EH (cell line): ENCODE results near the gene ADAMTS7.
"Not testable (repeated sequence)": the region's sequence is repeated elsewhere in the genome, so short reads cannot be mapped to it uniquely, and the experiment has no call there.

Experiments used
- DNase-seq: peaks from one replicate; pipeline ENCODE4 v3.0.0-alpha.2; 2015; ENCODE audit warnings: low read depth

The ADAMTS7 gene, protein sequence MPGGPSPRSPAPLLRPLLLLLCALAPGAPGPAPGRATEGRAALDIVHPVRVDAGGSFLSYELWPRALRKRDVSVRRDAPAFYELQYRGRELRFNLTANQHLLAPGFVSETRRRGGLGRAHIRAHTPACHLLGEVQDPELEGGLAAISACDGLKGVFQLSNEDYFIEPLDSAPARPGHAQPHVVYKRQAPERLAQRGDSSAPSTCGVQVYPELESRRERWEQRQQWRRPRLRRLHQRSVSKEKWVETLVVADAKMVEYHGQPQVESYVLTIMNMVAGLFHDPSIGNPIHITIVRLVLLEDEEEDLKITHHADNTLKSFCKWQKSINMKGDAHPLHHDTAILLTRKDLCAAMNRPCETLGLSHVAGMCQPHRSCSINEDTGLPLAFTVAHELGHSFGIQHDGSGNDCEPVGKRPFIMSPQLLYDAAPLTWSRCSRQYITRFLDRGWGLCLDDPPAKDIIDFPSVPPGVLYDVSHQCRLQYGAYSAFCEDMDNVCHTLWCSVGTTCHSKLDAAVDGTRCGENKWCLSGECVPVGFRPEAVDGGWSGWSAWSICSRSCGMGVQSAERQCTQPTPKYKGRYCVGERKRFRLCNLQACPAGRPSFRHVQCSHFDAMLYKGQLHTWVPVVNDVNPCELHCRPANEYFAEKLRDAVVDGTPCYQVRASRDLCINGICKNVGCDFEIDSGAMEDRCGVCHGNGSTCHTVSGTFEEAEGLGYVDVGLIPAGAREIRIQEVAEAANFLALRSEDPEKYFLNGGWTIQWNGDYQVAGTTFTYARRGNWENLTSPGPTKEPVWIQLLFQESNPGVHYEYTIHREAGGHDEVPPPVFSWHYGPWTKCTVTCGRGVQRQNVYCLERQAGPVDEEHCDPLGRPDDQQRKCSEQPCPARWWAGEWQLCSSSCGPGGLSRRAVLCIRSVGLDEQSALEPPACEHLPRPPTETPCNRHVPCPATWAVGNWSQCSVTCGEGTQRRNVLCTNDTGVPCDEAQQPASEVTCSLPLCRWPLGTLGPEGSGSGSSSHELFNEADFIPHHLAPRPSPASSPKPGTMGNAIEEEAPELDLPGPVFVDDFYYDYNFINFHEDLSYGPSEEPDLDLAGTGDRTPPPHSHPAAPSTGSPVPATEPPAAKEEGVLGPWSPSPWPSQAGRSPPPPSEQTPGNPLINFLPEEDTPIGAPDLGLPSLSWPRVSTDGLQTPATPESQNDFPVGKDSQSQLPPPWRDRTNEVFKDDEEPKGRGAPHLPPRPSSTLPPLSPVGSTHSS (N-terminal part only)

DNA sequence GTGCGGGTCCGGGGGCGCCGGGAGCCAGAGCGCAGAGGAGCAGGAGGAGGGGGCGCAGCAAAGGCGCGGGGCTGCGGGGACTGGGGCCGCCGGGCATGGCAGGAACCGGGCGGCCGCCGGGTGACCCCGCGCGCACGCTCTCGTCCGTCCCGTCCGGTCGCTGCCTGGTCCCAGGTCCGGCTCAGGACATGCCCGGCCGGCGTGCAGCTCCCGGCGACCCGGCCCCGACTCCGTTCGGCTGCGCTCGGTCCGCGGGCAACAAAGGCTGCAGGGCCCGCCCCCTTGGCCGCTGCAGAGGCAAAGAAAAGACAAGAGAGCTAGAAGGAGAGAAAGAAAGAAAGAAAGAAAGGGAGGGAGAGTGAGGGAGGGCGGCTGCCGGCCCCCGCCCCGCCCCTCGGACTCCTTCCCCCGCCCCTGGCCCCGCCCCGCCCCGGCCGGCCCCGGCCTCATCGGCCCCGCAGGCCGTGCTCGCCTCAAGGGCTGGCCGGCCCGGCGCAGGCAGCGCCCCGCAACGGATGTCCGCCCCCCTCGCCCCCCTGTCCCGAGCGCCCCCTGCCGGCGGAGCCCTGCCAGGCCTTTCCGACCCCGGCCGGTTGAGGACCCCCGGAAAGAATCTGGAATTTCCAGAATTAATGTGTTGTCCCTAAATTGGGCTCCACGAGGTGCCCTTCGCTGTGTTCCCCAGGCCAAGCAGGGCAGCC, at the start of gene ADAMTS7:
ADAMTS7 (minus strand) TSS at position 341 of the 701 bp plus-strand sequence; CDS start at position 97, 244 bp downstream.
- DNase-seq, result peak; percentile 85

DNA sequence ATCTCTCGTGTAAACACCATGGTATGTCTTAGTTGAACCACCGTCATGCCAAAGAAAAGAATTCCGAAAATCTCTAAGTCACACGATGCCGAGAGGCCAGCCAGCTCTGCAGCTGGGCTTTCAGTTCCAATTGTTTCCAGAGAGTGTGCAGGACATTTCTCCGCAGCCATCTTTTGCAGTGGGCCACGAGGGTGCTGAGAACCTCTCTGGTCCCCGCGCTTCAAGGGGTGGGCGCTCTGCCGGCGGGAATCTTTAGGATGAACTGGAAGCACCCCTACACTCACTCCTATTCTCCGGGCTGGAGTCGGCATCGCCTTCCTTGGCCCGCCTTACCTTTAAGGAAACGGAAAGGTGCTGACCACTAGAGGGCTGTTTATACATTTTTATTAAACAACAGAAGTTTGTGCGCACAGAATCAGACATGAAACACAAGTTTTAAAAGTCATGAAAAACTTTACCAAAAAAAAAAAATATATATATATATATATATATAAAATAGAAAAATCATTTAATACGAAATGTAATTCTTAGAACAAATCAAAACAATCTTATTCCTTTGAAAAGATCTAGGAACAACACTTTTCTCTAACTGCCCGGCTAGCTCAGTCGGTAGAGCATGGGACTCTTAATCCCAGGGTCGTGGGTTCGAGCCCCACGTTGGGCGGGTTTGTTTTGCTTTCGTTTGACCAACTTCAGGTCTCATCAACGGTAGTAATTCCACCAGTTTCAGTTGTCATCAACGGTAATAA, 48.9 kb upstream of the ADAMTS7 start:
- DNase-seq, result peak; percentile 93

DNA sequence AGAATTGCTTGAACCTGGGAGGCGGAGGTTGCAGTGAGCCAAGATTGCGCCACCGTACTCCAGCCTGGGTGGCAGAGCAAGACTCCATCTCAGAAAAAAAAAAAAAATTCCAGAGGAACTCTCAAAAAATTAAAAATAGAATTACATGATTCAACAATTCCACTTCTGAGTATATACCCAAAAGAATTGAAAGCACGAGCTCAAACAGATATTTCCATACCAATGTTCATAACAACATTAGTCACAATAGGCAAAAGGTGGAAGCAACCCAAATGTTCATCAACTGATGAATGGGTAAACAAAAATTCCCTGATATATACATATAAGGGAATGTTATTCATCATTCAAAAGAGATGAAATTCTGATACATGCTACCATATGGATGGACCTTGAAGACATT, 44.5 kb upstream of the ADAMTS7 start:
- DNase-seq, result peak; percentile 91

DNA sequence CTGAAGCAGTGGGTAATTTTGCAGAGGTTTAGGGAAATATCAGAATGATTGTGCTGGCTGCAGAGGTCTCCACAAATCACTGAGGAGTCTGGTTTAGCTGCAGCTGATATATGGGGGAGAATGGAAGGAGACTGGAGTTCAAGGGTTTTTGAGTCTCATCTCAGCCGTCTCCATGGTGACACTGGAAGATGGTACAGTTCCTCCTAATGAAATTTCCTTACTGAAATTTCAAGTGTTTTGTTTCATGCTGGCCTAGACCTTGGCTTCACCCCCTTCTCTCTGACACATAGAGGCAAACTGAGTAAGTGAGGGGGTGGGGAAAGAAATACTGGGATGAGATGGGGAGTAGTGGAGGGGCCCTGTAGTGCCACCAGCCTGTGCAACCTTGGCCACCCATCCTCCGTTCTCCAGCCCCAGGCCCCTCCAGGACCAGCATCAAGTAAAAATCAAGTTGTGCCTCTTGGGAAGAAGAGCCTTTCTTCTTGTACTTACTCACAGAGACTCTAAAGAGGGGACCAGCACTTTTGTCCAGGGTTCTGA, 43.6 kb upstream of the ADAMTS7 start:
- no peak for DNase-seq

DNA sequence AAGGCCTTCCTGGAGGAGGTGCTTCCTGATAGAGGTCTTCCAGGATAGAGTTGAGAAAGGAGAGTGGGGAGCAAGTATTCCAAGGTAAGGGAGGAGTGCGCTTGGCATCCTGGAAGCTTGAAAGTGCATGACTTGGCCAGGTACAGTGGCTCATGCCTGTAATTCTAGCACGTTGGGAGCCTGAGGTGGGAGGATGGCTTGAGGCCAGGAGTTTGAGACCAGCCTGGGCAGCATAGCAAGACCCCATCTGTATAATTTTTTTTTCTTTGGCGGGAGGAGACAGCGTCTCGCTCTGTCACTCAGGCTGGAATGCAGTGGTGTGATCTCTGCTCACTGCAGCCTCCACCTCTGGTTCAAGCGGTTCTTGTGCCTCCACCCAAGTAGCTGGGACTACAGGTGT, 42.2 kb upstream of the ADAMTS7 start:
- DNase-seq, result no peak

DNA sequence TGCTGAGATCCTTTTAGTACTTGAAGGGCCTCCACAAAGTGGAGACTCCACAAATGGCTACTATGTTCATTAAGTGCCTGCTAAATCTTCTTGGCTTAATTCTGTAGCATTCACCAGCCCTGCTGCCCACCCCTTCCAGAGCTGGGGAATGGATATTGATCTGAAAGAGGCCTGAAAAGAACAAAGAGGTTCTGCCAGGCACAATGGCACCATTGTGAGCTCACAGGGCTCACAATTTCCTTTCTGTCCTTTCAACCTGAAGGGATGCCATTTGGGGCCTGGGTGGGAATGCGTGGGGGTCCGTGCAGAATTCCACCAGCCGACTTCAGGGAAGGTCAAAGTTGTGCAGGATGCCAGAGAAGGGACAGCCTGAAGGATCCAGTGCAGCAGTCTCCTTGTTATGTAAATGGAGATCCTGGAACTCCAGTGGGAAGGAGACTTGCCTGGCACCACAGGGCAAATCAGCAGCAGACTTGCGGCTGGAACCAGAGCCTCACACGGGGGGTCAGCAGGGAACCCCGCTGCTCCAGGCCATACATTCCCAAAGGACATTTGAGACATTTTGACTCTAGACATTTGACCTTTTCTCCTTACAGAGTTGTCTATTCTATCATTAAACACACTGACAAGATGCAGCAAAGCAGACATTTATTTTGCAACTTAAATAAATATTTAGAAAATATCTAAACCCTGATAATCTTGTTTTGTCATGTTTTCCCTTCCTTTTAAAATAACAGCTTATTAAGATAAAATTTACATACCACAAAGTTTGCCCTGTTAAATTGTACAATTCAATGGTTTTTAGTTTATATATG, 39.9 kb upstream of the ADAMTS7 start:
- no peak for DNase-seq

DNA sequence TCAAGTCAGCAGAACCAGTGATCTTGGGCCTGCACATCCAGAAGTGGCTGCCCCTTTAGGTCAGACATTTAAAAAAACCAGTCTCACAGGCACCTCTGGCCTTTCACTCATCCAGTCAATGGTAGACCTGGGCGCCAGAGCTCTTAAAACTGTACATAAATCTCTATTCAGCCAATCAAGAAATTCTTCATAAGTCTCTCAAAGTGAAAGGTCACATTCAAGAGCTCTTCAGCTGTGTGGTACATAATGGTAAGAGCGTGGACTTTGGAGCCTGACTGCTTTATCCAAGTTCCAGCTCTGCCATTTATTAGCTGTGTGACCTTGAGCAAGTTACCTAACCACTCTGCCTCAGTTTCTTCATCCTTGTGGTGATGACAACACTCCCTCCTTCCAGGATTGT, 39.1 kb upstream of the ADAMTS7 start:
- no peak for DNase-seq

DNA sequence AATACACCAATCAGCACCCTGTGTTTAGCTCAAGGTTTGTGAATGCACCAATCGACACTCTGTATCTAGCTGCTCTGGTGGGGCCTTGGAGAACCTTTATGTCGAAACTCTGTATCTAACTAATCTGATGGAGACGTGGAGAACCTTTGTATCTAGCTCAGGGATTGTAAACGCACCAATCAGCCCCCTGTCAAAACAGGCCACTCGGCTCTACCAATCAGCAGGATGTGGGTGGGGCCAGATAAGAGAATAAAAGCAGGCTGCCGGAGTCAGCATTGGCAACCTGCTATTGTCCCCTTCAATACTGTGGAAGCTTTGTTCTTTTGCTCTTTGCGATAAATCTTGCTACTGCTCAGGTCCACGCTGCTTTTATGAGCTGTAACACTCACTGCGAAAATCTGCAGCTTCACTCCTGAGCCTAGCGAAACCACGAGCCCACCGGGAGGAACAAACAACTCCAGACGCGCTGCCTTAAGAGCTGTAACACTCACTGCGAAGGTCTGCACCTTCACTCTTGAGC, 36.2 kb upstream of the ADAMTS7 start:
- DNase-seq, result not testable (repeated sequence)

DNA sequence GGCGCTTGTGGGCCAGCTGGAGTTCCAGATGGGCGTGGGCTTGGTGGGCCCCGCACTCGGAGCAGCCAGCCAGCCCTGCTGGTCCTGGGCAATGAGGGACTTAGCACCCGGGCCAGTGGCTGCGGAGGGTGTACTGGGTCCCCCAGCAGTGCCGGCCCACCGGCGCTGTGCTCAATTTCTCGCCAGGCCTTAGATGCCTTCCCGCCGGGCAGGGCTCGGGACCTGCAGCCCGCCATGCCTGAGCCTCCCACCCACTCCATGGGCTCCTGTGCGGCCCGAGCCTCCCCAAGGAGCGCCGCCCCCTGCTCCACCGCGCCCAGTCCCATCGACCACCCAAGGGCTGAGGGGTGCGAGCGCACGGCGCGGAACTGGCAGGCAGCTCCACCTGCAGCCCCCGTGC, 35.6 kb upstream of the ADAMTS7 start:
- DNase-seq, result not testable (repeated sequence)

DNA sequence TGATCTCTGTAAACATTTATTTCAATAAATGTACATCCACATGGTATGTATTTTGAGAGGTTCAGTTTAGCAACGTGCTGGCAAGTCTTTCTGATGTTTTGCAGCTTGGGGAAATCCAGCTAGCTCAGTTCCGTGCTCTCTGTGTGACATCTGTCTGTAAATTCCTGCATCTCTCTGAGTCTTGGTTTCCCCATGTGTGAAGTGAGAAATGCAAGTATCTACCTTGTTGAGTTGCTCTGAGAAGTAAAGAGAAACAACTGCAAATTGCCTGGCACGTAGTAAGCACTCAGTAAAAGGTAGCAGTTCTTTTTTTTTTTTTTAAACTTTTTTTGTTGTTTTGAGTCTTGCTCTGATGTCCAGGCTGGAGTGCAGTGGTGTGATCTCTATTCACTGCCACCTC, 31.3 kb upstream of the ADAMTS7 start:
- no peak for DNase-seq

DNA sequence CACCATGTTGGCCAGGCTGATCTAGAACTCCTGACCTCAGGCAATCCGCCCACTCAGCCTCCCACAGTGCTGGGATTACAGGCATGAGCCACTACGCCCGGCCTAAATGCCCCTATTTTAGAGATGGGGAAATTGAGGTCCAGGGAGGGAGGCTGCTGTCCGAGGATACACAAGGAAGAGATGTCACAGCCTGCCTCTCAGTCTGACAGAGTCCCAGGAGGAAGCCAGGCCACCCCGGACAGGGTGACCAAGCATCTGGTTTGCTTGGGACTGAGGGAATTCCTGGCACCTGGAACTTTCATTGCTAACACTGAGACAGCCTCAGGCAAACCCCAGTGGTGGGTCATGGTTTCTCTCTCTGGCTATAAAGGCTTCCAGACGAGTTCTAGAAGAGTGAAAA, 30.6 kb upstream of the ADAMTS7 start:
- DNase-seq, result no peak

DNA sequence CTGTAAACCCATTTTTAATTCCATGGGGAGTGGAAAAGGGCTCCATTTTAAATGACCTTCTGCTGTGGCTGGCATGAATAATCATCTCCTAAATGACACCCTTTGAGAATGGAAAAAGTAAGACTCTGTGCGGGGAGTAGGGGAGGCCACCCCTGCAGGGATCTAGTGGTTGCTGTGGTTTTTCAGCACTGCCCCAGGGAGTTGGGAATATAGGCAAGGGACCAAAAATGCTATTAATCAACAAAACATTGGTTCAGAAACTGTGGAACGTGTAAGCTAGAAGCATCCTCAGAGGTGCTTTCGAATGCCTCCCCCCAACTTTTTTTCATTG, 30.1 kb upstream of the ADAMTS7 start:
- peak; percentile 73 for DNase-seq

DNA sequence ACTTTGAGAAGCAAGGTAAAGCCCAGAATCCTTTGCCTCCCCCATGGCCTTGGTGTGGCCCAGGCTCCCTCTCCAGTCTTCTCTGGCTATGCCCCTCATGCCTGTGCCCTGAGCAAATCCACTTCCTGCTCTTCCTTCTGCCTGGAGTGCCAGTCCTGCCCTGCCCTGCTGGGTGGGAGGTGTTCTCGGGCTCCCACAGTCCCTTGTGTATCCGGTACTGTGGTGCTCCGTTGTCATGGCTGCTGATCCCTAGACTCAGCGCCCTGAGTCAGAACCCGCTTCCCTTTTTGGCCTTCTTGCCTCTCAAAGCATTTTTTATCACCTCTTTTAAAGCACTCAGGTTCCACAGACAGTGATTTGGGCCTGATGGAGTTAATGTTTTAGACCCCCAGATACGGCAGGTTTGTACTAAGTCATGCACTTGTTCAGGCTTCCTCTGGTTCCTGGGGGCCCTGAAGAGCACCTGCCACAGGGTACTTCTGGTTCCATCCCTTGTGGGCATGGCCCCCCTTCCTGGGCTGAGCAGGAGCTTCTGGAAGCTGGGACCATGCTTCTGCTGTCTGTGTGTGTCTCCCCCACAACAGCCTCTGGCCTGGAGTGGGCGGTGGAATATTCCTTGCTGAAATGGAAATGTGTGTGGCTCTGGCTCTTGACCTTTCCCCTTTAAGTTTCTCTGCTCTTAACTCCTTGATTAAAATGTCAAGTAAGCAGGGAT, 29.6 kb upstream of the ADAMTS7 start:
- peak; percentile 60 for DNase-seq

DNA sequence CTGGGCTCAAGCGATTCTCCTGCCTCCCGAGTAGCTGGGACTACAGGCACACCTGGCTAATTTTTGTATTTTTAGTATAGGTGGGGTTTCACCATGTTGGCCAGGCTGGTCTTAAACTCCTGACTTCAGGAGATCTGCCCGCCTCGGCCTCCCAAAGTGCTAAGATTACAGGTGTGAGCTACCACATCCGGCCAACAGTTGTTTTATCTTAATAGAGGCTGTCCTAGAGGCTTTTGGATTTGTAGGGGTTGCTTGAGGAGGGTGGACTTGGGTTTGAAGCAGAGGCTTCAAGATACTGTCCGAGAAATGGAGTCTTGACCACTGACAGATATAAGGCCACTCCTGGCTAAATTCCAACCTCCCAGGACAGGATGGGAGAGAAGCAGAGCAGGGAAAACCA, 27.9 kb upstream of the ADAMTS7 start:
- not testable (repeated sequence) for DNase-seq

DNA sequence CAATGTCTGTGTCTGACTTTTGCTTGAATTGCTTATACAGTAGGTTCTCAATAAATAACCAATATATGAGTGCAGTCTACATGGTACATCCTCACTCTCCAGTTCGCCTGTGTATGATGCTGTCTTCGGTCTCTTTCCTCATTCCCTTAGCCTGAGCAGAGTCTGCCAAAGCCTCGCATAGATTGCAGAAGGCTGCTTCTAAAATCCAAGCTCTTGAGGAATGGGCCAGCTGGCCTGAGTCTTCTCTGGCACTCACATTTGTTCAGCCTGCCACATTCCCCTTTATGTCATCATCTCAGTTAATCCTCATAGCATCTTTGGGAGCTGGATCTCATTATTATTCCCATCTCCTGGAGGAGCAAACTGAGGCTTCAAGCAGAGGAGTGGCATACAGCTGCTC, 27.2 kb upstream of the ADAMTS7 start:
- DNase-seq, result no peak

DNA sequence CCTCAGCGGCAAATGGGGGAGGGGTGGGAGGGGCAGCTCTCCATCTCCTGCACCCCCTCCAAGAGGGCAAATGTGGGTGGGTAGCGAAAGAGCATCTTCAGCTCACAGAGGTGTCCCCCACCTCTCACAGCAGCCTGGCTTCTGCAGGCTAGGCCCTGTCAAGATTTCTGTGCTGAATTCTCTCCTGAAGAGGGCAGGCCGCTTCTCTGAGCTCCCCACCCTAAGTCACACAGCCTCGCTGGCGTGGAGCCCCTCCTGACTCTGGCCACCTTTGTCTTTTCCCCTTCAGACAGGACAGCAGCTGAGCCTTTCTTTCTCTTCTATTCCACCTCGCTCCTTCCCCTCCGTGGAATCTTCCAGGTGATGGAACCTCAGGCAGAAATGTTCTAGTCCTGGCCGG, 26.3 kb upstream of the ADAMTS7 start:
- no peak for DNase-seq

DNA sequence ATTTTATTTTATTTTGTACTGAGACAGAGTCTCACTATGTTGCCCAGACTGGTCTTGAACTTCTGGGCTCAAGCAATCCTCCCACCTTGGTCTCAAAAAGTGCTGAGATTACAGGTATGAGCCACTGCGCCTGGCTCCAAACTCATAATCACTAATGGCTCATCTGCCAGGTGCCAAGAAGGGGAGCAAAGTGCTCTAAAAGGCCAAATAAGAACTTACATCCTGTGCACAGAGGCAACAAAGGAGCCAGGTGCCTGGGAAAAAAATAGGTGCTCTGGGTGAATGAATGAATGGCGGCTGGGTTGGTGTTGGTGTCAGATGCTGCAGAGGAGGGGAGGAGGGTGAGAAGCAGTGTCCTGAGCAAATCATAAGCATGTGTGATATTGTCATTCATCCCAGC, 25.9 kb upstream of the ADAMTS7 start:
- DNase-seq, result no peak

DNA sequence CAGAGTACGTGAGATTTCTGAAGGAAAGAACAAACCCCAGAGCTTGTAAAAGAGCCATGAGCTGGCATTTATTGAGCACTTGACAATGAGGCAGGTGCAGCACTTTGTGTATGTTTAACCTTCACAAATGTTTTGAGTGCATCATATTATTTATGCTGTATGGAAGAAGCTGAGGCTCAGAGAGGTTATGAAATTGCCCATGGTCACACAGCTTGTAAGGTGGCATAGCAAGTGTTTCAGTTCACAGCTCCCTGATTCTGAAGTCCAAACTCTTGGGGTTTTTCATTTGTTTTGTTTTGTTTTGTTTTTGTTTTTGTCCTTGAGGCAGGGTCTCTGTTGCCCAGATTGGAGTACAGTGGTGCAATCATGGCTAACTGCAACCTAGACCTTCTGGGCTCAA, 25.1 kb upstream of the ADAMTS7 start:
- DNase-seq, result no peak
